Measurements from ENCODE around the gene ZBTB46.
"Not testable (repeated sequence)": the region's sequence is repeated elsewhere in the genome, so short reads cannot be mapped to it uniquely, and the experiment has no call there.

Gene ZBTB46

GRCh38 chr20:63858393-63859165, 27.5 kb upstream of the ZBTB46 start:
- DNase-seq, result no peak

GRCh38 chr20:63857764-63858392, 26.8 kb upstream of the ZBTB46 start:
- DNase-seq, result no peak

DNA sequence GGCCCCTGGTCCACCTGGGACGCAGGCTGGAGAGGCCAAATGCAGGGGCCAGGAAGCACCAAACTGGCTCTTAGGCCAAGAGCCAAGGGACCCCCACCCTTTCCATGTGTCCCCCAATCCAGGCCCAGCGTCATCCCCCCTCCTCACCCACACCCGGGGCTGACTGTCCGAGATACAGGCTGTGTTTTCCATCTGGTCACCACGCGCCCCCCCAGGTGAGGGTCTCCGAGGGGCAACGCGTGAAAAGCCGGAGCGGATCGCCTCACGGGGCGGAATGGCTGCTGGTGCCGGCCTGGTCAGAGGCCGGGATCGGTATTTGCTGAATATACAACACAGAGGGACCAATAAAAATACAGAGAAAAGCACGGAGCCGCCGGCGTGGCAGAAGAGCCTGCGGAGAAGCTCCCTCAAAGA, 25.0 kb upstream of the ZBTB46 start:
- DNase-seq, result no peak

GRCh38 chr20:63855363-63856097, 24.5 kb upstream of the ZBTB46 start:
- no peak for DNase-seq

DNA sequence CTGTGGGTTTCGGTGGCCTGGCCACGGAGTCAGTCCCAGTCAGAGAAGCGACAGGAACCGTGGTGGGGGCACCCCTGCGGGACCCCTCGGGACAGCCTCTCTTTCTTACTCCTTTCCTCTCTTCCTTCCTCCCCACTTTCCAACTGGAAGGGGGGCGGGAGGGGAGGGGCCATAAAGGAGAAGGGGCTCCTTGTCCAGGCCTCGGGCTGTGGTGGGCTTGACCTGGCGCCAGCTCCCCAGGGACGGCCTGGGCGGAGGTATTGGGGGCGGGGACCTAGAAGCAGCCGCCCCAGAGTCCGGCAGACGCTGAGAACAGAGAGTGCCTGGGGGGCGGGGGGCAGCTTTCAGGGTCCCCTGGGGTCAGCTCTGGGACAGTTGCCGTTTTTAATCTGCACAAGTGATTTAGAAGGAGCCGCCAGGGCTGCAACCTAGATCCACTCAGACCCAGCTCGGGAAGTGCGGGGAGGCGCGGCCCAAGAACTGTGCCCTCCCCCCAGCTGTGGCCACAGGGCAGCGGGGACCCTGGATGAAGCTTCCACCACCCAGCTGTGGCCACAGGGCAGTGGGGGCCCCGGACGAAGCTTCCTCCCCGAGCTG, 23.8 kb upstream of the ZBTB46 start:
- DNase-seq, result no peak

GRCh38 chr20:63854069-63854765, 23.2 kb upstream of the ZBTB46 start:
- no peak for DNase-seq

- DNase-seq, result not testable (repeated sequence)
Observed at GRCh38 chr20:63853733-63854068, 22.6 kb upstream of the ZBTB46 start.

GRCh38 chr20:63851548-63851943, 20.5 kb upstream of the ZBTB46 start:
- DNase-seq, result not testable (repeated sequence)

- no peak for DNase-seq
Observed at GRCh38 chr20:63850689-63851547, 19.9 kb upstream of the ZBTB46 start.

DNA sequence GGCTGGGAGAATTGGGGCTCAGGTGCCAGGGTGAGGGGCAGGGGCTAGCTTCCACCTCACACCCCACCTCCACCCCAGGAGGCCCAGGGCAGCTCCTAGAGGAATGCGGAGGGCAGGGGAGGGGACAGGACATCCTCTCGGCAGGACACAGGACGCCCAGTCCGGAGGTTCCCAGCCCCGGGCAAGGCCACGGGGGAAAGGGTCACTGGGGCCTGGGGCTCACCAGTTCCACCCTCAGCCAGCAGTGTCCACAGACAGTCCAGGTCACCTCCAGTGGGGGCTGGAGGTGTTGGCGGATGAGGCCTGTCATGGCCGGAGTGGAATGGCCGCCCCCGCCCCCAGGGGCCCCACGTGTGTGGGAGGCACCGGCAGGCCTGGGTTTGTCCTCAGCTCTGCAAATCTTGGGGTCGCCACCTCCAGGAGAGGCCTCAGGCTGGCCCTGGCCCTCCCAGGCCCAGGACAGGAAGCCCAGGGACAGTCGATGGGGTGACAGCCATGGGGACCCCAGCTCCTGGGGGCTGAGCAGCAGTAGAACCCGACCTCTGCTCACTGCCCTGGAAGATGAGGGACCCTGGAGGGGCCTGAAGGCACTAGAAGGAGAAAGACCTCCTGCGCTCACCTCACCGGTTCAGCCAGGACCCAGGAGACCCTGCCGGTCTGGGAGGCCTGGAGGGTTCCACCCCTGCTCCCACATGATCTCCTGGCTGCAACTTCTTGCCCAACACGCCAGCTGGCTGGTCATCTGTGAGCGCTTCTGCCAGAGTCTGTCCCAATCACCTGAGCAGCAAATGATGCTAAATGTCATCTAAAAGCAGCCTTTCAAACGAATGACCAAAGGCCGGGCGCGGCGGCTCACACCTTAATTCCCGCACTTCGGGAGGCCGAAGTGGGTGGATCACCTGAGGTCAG, 17.2 kb upstream of the ZBTB46 start:
- no peak for DNase-seq

- no peak for DNase-seq
Observed at GRCh38 chr20:63847237-63848002, 16.4 kb upstream of the ZBTB46 start.

GRCh38 chr20:63846888-63847236, 15.8 kb upstream of the ZBTB46 start:
- DNase-seq, result no peak

DNA sequence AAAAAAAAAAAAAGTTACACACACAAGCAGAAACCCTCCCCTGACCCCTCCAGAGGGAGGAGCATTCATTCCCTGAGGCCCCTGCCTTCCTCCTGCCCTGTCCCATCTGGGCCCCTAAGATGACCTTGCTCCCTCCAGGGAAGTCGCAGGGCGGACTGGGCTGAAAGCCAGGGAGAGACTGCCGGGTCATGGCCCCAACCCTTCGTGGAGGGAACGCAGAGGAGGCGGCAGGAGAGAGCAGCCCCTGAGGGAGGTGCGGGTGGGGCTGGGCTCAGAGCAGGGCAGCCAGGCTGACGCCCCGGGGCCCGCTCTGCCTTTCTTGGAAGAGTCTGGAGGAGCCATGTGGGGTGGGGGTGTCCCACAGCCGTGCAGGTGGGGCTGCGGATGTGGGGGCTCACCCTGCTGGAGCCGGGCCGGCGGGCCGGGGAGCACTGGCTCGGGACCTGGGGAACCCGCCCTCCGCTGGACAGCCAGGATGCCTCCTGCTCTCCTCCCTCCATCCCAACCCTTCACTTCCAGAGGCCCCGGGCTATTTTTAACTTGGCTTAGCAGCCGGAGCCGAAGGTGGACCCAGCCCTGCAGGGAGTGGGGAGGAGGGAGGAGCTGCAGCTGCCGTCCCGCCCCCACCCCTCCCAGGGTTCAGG, 15.2 kb upstream of the ZBTB46 start:
- DNase-seq, result no peak

DNA sequence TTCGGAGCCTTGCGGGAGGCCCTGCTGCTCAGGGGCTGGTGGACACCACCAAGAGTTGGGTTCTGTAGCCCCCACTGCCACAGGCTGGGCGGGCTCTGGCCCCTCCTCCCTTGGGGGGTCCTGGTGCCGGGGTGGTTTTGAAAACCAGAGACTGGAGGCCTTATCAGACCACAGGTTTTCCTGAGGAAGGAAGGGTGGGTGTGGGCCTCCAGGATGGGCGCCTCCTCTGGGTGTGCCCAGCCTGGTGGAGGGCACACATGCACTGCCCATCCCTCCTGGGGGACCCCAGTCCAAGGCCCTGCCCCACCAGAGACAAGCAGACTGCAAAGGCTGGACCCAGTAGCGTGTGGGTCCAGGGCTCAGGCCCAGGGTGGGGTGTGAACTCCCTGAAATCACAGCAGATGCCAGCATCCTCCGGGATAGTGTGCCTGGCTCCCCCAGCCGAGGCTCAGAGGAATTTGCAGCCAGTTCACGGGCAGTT, 13.5 kb upstream of the ZBTB46 start:
- DNase-seq, result no peak

DNA sequence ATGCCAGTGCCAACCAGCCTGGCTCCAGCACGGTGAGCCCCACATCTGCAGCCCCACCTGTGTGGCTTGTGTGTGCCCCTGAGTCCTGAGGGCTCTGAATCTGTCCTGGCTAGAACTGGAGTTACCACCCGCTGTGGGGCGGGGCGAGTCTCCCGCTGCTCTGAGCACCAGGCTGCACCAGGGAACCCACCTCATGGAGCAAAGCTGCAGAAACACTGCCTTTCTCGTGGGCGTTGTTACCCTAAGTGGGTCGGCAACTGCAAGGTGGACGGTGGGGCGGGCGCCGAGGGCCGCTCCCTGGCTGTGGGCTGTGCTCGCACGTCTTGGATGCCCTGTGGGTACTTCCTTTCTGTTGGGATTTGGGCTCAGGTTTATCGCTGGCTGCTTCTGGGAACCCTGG, 12.7 kb upstream of the ZBTB46 start:
- DNase-seq, result no peak

GRCh38 chr20:63843222-63843621, 12.2 kb upstream of the ZBTB46 start:
- DNase-seq, result no peak

GRCh38 chr20:63842258-63842657, 11.2 kb upstream of the ZBTB46 start:
- DNase-seq, result no peak

- DNase-seq, result no peak
Observed at GRCh38 chr20:63840405-63840828, 9.4 kb upstream of the ZBTB46 start.

DNA sequence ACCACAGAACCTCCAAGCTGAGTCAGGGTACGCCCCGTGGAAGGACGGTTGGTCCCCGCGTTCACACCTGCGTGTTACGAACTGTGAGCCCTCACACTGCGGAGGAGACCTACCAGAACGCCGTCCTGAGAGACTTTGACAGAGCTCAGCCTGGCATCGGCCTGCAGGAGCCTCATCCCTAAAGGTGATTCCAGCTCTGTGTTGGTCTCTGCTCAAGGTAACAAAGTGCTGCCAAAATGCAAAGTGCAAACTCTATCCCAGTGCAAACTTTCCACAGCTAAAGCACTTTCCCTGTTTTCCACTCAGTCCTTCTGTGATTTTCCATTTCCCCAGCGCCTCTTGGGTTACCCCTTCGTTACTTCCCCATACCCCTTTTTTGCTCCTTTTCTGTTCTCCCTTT, 8.6 kb upstream of the ZBTB46 start:
- no peak for DNase-seq

Measured in activated CD4-positive, alpha-beta T cell treated with anti-CD3 and anti-CD28 coated beads, Interleukin-2, amount 50 U/mL, for 4 hours (primary cell).